ENCODE results near the gene KMT5C. TPM values are rescaled to one million over a fixed set of nuclear protein-coding genes. Genes with fewer than 3 reads are reported as not detected.

KMT5C gene
- total RNA-seq, 2 donors from 2014 or later: 73.1 to 80.6 TPM

DNA sequence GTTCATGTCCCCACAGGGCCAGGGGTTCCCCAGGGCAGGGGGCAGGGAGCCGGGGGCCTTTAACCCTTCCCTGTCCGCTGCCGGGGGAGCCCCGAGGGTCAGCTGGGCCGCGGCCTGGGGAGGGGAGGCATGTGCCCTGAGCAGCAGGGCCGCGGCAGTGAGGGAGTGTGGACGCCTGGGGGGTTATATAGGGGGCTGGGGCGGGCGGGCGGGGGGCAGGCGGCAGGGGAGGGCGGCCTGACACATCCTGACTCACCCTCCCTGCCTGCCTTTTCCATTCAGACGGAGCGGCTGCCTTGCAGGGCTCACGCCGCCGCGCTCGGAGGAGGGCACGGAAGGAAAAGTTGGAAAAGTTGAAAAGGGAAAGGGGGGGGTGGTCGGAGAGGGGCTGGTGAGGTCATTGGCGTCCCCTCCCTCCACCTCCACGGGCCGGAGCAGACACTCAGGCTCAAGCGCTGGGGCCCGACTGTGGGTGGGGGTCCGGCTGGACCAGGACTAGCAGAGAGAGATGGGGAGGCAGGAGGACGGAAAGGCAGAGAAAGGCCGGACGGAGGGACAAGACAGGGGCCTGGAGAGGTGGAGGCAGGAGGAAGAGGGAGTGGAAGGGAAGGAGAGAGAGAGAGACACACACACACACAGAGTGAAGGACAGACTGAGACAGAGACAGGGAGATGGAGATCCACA, 30.8 kb downstream of the KMT5C start, which contains the start of gene IL11:
IL11 (minus strand) TSS at position 159 of the 684 bp plus-strand sequence; CDS start at position 6, 153 bp downstream.
- H3K27me3 ChIP-seq (ENCODE audit: control insufficient read depth, insufficient read depth, low read length, poor library complexity, severe bottlenecking): peaks cover 49% of the 10 kb centered on the region
- H3K4me1 ChIP-seq (ENCODE audit: control insufficient read depth, insufficient read depth, low read length): peaks cover 5% of the 10 kb centered on the region
- Mint-ChIP-seq H3K27ac (no peak within 1 kb of the TSS), H3K36me3 (ENCODE audit: low read depth) (no peaks in the 10 kb centered on the region), H3K9me3 (no peaks in the 10 kb centered on the region), H3K27me3 (ENCODE audit: insufficient read depth) (peaks cover 59% of the 10 kb centered on the region), H3K4me3 (peak within 1 kb of the TSS; percentile 60), H3K4me1 (peaks cover 8% of the 10 kb centered on the region)
- no peak within 1 kb of the TSS for H3K27ac ChIP-seq (ENCODE audit: low read depth, low read length)
- peak within 1 kb of the TSS; percentile 49 for H3K4me3 ChIP-seq (ENCODE audit: low read length)
- TF ChIP-seq, protein P1, sequence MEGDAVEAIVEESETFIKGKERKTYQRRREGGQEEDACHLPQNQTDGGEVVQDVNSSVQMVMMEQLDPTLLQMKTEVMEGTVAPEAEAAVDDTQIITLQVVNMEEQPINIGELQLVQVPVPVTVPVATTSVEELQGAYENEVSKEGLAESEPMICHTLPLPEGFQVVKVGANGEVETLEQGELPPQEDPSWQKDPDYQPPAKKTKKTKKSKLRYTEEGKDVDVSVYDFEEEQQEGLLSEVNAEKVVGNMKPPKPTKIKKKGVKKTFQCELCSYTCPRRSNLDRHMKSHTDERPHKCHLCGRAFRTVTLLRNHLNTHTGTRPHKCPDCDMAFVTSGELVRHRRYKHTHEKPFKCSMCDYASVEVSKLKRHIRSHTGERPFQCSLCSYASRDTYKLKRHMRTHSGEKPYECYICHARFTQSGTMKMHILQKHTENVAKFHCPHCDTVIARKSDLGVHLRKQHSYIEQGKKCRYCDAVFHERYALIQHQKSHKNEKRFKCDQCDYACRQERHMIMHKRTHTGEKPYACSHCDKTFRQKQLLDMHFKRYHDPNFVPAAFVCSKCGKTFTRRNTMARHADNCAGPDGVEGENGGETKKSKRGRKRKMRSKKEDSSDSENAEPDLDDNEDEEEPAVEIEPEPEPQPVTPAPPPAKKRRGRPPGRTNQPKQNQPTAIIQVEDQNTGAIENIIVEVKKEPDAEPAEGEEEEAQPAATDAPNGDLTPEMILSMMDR (conservative IDR thresholded peaks at IDR 0.05): no peak
- H3K36me3 ChIP-seq (ENCODE audit: control insufficient read depth, insufficient read depth, low read length): no peaks in the 10 kb centered on the region
- no peaks in the 10 kb centered on the region for H3K9me3 ChIP-seq (ENCODE audit: control insufficient read depth, low read length)
- 13 to 18% methylated on average over 6 to 26 of the region's 32 CpGs for WGBS, 2 experiments (ENCODE audit: insufficient coverage in 1 of 2, insufficient read length in 1 of 2)
- DNase-seq: peak; percentile 70
- no peak within 1 kb of the TSS for H3K9ac ChIP-seq (ENCODE audit: extremely low read depth, low read length, poor library complexity, severe bottlenecking)

DNA sequence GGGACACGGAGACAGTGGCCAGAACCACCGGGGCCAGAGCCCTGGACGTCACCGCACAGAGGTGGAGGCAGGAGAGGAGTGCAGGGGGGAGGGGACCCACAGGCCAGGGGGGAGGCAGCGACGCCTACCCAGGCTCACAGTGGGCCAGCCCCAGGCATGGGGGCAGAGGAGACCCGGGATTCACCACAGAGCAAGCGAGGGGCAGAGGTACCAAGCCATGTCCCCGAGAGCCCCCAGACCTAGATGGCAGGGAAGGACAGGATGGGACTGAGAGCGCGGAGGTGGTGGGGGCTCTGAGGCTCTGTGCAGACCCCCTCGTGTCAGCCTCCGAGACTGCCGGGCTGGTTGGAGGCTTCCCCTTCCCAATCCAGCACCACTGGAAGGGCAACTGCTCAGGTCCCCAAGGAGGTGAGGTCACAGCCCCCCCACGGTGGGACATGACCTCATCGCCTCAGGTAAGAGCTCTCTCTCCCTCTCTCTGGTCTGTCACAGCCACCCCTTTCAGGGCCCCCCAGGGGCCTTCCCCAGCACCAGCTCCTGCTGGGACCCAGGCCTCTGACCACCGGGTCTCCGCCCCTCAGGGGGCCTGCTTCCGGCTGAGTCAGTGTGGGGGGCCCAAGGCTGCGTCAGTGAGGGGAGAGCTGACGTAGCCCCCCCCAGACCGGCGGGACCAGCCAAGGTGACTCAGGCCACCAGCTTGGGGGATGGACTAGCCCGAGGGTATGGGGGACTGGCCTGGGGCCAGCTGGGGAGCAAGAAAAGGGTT, 32.8 kb downstream of the KMT5C start:
- TF ChIP-seq, protein P1 (conservative IDR thresholded peaks at IDR 0.05): no peak
- peaks cover 5% of the 10 kb centered on the region for H3K4me1 ChIP-seq (ENCODE audit: control insufficient read depth, insufficient read depth, low read length)
- no peaks in the 10 kb centered on the region for H3K9me3 Mint-ChIP-seq
- no peaks in the 10 kb centered on the region for H3K9me3 ChIP-seq (ENCODE audit: control insufficient read depth, low read length)
- peaks cover 14% of the 10 kb centered on the region for H3K4me1 Mint-ChIP-seq
- no peaks in the 10 kb centered on the region for H3K36me3 ChIP-seq (ENCODE audit: control insufficient read depth, insufficient read depth, low read length)
- peaks cover 63% of the 10 kb centered on the region for H3K27me3 Mint-ChIP-seq (ENCODE audit: insufficient read depth)
- no peak overlapping the region for H3K4me3 Mint-ChIP-seq
- H3K4me3 ChIP-seq (ENCODE audit: low read length): no peak overlapping the region
- no peak overlapping the region for H3K9ac ChIP-seq (ENCODE audit: extremely low read depth, low read length, poor library complexity, severe bottlenecking)
- H3K36me3 Mint-ChIP-seq (ENCODE audit: low read depth): no peaks in the 10 kb centered on the region
- H3K27me3 ChIP-seq (ENCODE audit: control insufficient read depth, insufficient read depth, low read length, poor library complexity, severe bottlenecking): peaks cover 51% of the 10 kb centered on the region
- peak; percentile 67 for DNase-seq
- no peak overlapping the region for H3K27ac ChIP-seq (ENCODE audit: low read depth, low read length)
- no peak overlapping the region for H3K27ac Mint-ChIP-seq
- 63 to 66% methylated on average over 17 to 24 of the region's 24 CpGs for WGBS, 2 experiments (ENCODE audit: insufficient coverage in 1 of 2, insufficient read length in 1 of 2)

DNA sequence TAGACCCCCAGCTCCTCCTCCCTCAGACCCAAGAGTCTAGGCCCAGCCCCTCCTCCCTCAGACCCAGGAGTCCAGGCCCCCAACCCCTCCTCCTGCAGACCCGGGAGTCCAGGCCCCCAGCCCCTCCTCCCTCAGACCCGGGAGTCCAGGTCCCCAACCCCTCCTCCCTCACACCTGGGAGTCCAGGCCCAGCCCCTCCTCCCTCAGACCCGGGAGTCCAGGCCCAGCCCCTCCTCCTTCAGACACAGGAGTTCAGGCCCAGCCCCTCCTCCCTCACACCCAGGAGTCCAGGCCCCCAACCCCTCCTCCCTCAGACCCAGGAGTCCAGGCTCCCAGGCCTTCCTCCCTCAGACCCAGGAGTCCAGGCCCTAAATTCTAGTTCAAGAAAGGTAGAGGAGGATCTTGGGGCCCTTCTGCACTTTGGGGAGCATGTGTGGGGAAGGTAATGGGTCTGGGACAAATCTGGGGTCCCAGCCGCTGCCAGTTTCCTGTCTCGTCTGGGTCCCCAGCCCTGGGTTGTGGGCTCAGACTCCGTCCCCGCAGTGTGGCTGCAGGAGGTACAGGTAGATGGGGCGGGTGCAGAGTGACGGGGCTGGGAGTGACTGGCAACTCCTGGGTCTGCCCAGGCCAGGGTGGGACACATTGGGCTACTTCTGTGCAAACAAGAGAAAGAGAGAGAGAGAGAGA, 33.8 kb downstream of the KMT5C start:
- WGBS, 2 experiments (ENCODE audit: insufficient coverage in 1 of 2, insufficient read length in 1 of 2): 60 to 61% methylated on average over 6 to 9 of the region's 9 CpGs
- peak overlapping the region; percentile 27 for H3K4me3 Mint-ChIP-seq
- peaks cover 16% of the 10 kb centered on the region for H3K4me1 Mint-ChIP-seq
- H3K9ac ChIP-seq (ENCODE audit: extremely low read depth, low read length, poor library complexity, severe bottlenecking): no peak overlapping the region
- peak; percentile 80 for DNase-seq
- H3K9me3 Mint-ChIP-seq: no peaks in the 10 kb centered on the region
- no peak overlapping the region for H3K4me3 ChIP-seq (ENCODE audit: low read length)
- H3K27ac ChIP-seq (ENCODE audit: low read depth, low read length): no peak overlapping the region
- H3K36me3 Mint-ChIP-seq (ENCODE audit: low read depth): no peaks in the 10 kb centered on the region
- H3K27ac Mint-ChIP-seq: peak overlapping the region; percentile 27
- H3K4me1 ChIP-seq (ENCODE audit: control insufficient read depth, insufficient read depth, low read length): peaks cover 5% of the 10 kb centered on the region
- H3K36me3 ChIP-seq (ENCODE audit: control insufficient read depth, insufficient read depth, low read length): no peaks in the 10 kb centered on the region
- H3K27me3 Mint-ChIP-seq (ENCODE audit: insufficient read depth): peaks cover 61% of the 10 kb centered on the region
- peaks cover 44% of the 10 kb centered on the region for H3K27me3 ChIP-seq (ENCODE audit: control insufficient read depth, insufficient read depth, low read length, poor library complexity, severe bottlenecking)
- TF ChIP-seq, protein P1 (conservative IDR thresholded peaks at IDR 0.05): no peak
- H3K9me3 ChIP-seq (ENCODE audit: control insufficient read depth, low read length): no peaks in the 10 kb centered on the region

All from endodermal cell (in vitro differentiated cells).